ENCODE measurements around the gene CDH22.

GRCh38 chr20:46196990-46197389 lies 111.3 kb downstream of the CDH22 start:
- TF ChIP-seq, protein P1, sequence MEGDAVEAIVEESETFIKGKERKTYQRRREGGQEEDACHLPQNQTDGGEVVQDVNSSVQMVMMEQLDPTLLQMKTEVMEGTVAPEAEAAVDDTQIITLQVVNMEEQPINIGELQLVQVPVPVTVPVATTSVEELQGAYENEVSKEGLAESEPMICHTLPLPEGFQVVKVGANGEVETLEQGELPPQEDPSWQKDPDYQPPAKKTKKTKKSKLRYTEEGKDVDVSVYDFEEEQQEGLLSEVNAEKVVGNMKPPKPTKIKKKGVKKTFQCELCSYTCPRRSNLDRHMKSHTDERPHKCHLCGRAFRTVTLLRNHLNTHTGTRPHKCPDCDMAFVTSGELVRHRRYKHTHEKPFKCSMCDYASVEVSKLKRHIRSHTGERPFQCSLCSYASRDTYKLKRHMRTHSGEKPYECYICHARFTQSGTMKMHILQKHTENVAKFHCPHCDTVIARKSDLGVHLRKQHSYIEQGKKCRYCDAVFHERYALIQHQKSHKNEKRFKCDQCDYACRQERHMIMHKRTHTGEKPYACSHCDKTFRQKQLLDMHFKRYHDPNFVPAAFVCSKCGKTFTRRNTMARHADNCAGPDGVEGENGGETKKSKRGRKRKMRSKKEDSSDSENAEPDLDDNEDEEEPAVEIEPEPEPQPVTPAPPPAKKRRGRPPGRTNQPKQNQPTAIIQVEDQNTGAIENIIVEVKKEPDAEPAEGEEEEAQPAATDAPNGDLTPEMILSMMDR (IDR thresholded peaks at IDR 0.05; ENCODE audit: low read depth, low read length): no peak
- no peak for TF ChIP-seq EZH2phosphoT487 (IDR thresholded peaks at IDR 0.05; ENCODE audit: low read depth)
